ENCODE data around the gene LRRC27. TPM values are rescaled to one million over a fixed set of nuclear protein-coding genes. Genes with fewer than 3 reads are reported as not detected.

LRRC27 gene
- total RNA-seq, 1 experiment from 2014 or later, result 5.6 TPM

DNA sequence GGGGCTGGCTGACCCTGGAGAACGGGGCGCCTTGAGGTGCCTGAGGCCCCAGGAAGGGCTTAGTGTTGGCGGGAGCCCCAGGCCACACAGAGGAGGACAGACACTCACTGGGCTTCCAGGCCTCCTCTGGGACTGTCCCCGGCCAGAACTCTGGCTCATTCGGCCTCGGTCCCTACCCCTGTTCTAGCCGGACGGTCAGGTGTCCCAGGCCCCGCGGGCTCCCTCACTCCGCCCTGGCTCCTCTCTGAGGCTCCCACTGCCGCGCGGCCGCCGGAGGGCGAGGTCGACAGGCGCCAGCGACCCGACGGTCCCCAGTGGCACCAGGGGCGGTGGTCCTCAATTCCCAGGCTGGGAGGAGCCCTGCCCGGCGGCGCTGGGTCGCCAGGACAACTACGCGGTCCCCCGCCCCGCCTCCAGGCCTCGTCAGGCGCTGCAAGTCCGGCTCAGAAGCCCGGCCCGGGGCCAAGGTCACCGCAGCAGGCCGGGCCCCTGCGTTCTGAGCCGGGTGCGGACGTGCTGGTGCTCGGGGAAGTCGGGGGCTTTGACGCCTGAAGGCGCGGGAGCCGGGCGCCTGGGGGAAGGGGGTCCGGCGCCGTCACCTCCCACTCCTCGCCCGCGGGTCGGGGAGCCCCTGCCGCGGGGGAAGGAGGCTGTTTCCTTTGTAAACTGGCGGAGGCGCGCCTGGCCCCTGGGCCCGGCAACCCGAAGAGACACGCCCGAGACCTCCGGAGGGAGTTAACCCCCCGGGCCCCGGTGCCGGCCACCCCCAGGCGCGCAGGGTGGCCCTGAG, 63.9 kb downstream of the LRRC27 start:
- Histone ChIP-seq H4K20me1 (ENCODE audit: low read length) (no peaks in the 10 kb centered on the region), H3F3A (ENCODE audit: low read length, unreplicated experiment) (no peaks in the 10 kb centered on the region), H3K36me3 (ENCODE audit: low read depth, low read length) (no peaks in the 10 kb centered on the region), H3K79me2 (ENCODE audit: low read length) (peaks cover 34% of the 10 kb centered on the region), H3K9ac (ENCODE audit: low read length) (peak overlapping the region; percentile 60), H3K4me2 (ENCODE audit: low read length) (peak overlapping the region; percentile 77), H3K9me3 (ENCODE audit: low read length) (no peaks in the 10 kb centered on the region), H3K27me3 (ENCODE audit: low read length) (no peaks in the 10 kb centered on the region), H3K4me3 (ENCODE audit: low read length) (peak overlapping the region; percentile 55), H3K4me1 (ENCODE audit: insufficient read depth, low read length) (peaks cover 21% of the 10 kb centered on the region), H3K27ac (ENCODE audit: low read length) (no peak overlapping the region), H3K9me2 (replicated peaks; ENCODE audit: low read length) (no peaks in the 10 kb centered on the region), H2AFZ (ENCODE audit: low read length) (no peak overlapping the region)
- TF ChIP-seq, protein P1, sequence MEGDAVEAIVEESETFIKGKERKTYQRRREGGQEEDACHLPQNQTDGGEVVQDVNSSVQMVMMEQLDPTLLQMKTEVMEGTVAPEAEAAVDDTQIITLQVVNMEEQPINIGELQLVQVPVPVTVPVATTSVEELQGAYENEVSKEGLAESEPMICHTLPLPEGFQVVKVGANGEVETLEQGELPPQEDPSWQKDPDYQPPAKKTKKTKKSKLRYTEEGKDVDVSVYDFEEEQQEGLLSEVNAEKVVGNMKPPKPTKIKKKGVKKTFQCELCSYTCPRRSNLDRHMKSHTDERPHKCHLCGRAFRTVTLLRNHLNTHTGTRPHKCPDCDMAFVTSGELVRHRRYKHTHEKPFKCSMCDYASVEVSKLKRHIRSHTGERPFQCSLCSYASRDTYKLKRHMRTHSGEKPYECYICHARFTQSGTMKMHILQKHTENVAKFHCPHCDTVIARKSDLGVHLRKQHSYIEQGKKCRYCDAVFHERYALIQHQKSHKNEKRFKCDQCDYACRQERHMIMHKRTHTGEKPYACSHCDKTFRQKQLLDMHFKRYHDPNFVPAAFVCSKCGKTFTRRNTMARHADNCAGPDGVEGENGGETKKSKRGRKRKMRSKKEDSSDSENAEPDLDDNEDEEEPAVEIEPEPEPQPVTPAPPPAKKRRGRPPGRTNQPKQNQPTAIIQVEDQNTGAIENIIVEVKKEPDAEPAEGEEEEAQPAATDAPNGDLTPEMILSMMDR (conservative IDR thresholded peaks at IDR 0.05; ENCODE audit: low read depth, low read length), result no peak
- intact Hi-C loops (cut with micrococcal nuclease), result no loop called here
- no peak for DNase-seq
- no TSS peak for BruUV-seq (replicated peaks)
- peak; percentile 11 for ATAC-seq
- ChIA-PET POLR2A (ENCODE audit: unreplicated experiment) (no interaction called here), CTCF (no interaction called here)

DNA sequence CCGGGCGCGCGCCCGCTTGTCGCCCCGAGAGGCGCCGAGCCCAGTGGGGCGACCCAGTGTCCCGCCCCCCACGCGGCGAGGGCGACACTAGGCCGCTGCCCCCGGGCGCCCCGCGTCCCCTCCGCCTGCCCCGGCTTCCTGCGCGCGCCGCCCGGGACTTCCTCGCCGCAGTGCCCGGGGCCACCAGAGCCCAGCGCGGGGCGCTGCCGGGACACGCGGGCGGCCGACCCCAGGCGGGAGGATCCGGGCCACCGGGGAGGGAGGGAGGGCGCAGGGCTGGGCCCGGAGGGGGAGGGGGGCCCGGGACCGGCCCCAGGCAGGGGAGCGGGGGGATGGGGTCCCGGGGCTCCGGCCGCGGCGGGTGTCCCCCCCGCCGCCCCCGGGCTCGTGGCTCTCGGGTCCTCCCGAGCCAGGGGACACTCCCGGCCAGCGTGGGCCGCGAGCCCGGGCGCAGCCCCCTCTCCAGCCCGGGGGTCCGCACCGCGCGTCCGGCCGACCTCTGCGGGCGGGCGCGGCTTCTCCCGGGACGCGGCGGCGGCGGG, 64.6 kb downstream of the LRRC27 start:
- H3K9me3 ChIP-seq (ENCODE audit: low read length), result no peaks in the 10 kb centered on the region
- H3K27me3 ChIP-seq (ENCODE audit: low read length), result no peaks in the 10 kb centered on the region
- peak overlapping the region; percentile 77 for H3K4me2 ChIP-seq (ENCODE audit: low read length)
- H3K4me3 ChIP-seq (ENCODE audit: low read length), result peak overlapping the region; percentile 55; the same call in 1 of the 2 replicates
- no peaks in the 10 kb centered on the region for H3K9me2 ChIP-seq (replicated peaks; ENCODE audit: low read length)
- H2AFZ ChIP-seq (ENCODE audit: low read length), result no peak overlapping the region
- intact Hi-C loops (cut with micrococcal nuclease), result no loop called here
- H3K4me1 ChIP-seq (ENCODE audit: insufficient read depth, low read length), result peaks cover 21% of the 10 kb centered on the region
- ATAC-seq (peak; percentile 56), DNase-seq (peak; percentile 45)
- no peaks in the 10 kb centered on the region for H4K20me1 ChIP-seq (ENCODE audit: low read length)
- CTCF ChIA-PET, result no interaction called here
- no TSS peak for BruUV-seq (replicated peaks)
- H3K79me2 ChIP-seq (ENCODE audit: low read length), result peaks cover 41% of the 10 kb centered on the region
- no peak for TF ChIP-seq EZH2phosphoT487 (IDR thresholded peaks at IDR 0.05; ENCODE audit: borderline replicate concordance, low read length)
- TF ChIP-seq, protein P1 (conservative IDR thresholded peaks at IDR 0.05; ENCODE audit: low read depth, low read length), result no peak
- no peak for TF ChIP-seq EZH2 (IDR thresholded peaks at IDR 0.05; ENCODE audit: low read length, unreplicated experiment)
- H3F3A ChIP-seq (ENCODE audit: low read length, unreplicated experiment), result no peaks in the 10 kb centered on the region
- peak overlapping the region; percentile 60 for H3K9ac ChIP-seq (ENCODE audit: low read length)
- H3K27ac ChIP-seq (ENCODE audit: low read length), result no peak overlapping the region
- POLR2A ChIA-PET (ENCODE audit: unreplicated experiment), result interaction anchor here (1.0 kb wide), 1 partner anchor 175 kb away, joined by 3 read pairs; no protein-coding TSS in a partner anchor
- no peaks in the 10 kb centered on the region for H3K36me3 ChIP-seq (ENCODE audit: low read depth, low read length)

DNA sequence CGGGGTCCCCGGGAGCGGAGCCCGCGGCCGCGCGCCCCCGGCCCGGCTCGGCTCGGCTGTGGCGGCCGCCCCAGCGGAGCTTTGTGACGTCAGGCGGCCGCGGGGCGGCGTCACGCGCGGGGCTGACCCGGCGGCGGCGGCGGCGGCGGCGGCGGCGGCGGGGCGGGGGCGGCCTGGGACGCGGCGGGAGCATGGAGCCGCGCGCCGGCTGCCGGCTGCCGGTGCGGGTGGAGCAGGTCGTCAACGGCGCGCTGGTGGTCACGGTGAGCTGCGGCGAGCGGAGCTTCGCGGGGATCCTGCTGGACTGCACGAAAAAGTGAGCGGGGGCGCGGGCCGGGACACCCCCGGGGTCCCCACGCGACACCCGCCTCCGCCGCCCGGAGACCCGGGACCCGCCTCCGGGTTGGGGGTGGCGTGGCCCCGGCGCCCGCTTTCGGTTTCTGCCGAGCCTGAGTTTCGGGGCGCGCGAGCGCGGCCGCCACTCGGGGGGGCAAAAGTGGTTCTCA, 65.1 kb downstream of the LRRC27 start, which contains the start of gene PWWP2B:
Gene PWWP2B, plus strand, starts transcription at position 165 of the 506 bp plus-strand sequence. Its CDS starts 27 bp downstream, at position 192.
- intact Hi-C loops (cut with micrococcal nuclease), result no loop called here
- H3K9me2 ChIP-seq (replicated peaks; ENCODE audit: low read length), result no peaks in the 10 kb centered on the region
- BruUV-seq (replicated peaks), result no TSS peak
- ATAC-seq (peak; percentile 30), DNase-seq (peak; percentile 19)
- H2AFZ ChIP-seq (ENCODE audit: low read length), result peak within 1 kb of the TSS; percentile 64
- TF ChIP-seq, protein P1 (conservative IDR thresholded peaks at IDR 0.05; ENCODE audit: low read depth, low read length), result no peak
- TF ChIP-seq EZH2 (IDR thresholded peaks at IDR 0.05; ENCODE audit: low read length, unreplicated experiment), result no peak
- no peak for TF ChIP-seq EZH2phosphoT487 (IDR thresholded peaks at IDR 0.05; ENCODE audit: borderline replicate concordance, low read length)
- H4K20me1 ChIP-seq (ENCODE audit: low read length), result no peaks in the 10 kb centered on the region
- ChIA-PET POLR2A (ENCODE audit: unreplicated experiment) (interaction anchor here (1.0 kb wide), 1 partner anchor 175 kb away, joined by 3 read pairs; no protein-coding TSS in a partner anchor), CTCF (no interaction called here)
- H3K79me2 ChIP-seq (ENCODE audit: low read length), result peaks cover 46% of the 10 kb centered on the region
- no peaks in the 10 kb centered on the region for H3K9me3 ChIP-seq (ENCODE audit: low read length)
- H3K4me2 ChIP-seq (ENCODE audit: low read length), result peak within 1 kb of the TSS; percentile 93
- H3K4me1 ChIP-seq (ENCODE audit: insufficient read depth, low read length), result peaks cover 21% of the 10 kb centered on the region
- peak within 1 kb of the TSS; percentile 86 for H3K9ac ChIP-seq (ENCODE audit: low read length)
- peak within 1 kb of the TSS; percentile 84 for H3K4me3 ChIP-seq (ENCODE audit: low read length)
- no peaks in the 10 kb centered on the region for H3F3A ChIP-seq (ENCODE audit: low read length, unreplicated experiment)
- no peaks in the 10 kb centered on the region for H3K27me3 ChIP-seq (ENCODE audit: low read length)
- peak within 1 kb of the TSS; percentile 78 for H3K27ac ChIP-seq (ENCODE audit: low read length)
- H3K36me3 ChIP-seq (ENCODE audit: low read depth, low read length), result no peaks in the 10 kb centered on the region
